ENCODE measurements around the gene YIF1B.

The YIF1B gene

GRCh38 chr19:38359242-38360021, 43.7 kb upstream of the YIF1B start:
- no peak for TF ChIP-seq CTCF (IDR thresholded peaks at IDR 0.05; ENCODE audit: low read depth, low read length, missing control alignments)
- DNase-seq (ENCODE audit: extremely low read depth, low read depth), result no peak
- no peak overlapping the region for H3K4me3 ChIP-seq (replicated peaks; ENCODE audit: low read depth, low read length)

- no peak for DNase-seq (ENCODE audit: extremely low read depth, low read depth)
- TF ChIP-seq CTCF (IDR thresholded peaks at IDR 0.05; ENCODE audit: low read depth, low read length, missing control alignments), result no peak
- no peak overlapping the region for H3K4me3 ChIP-seq (replicated peaks; ENCODE audit: low read depth, low read length)
Observed at GRCh38 chr19:38358071-38358470, 42.3 kb upstream of the YIF1B start.

GRCh38 chr19:38355728-38356725, 40.3 kb upstream of the YIF1B start:
- no peak for TF ChIP-seq CTCF (IDR thresholded peaks at IDR 0.05; ENCODE audit: low read depth, low read length, missing control alignments)
- DNase-seq (ENCODE audit: extremely low read depth, low read depth), result no peak
- H3K4me3 ChIP-seq (replicated peaks; ENCODE audit: low read depth, low read length), result no peak overlapping the region

GRCh38 chr19:38352611-38353010, 36.9 kb upstream of the YIF1B start:
- TF ChIP-seq CTCF (IDR thresholded peaks at IDR 0.05; ENCODE audit: low read depth, low read length, missing control alignments), result no peak
- no peak overlapping the region for H3K4me3 ChIP-seq (replicated peaks; ENCODE audit: low read depth, low read length)
- no peak for DNase-seq (ENCODE audit: extremely low read depth, low read depth)

GRCh38 chr19:38351865-38352395, 36.2 kb upstream of the YIF1B start:
- H3K4me3 ChIP-seq (replicated peaks; ENCODE audit: low read depth, low read length), result no peak overlapping the region
- TF ChIP-seq CTCF (IDR thresholded peaks at IDR 0.05; ENCODE audit: low read depth, low read length, missing control alignments), result no peak
- DNase-seq (ENCODE audit: extremely low read depth, low read depth), result no peak

GRCh38 chr19:38350883-38351282, 35.1 kb upstream of the YIF1B start:
- no peak for TF ChIP-seq CTCF (IDR thresholded peaks at IDR 0.05; ENCODE audit: low read depth, low read length, missing control alignments)
- H3K4me3 ChIP-seq (replicated peaks; ENCODE audit: low read depth, low read length), result no peak overlapping the region
- no peak for DNase-seq (ENCODE audit: extremely low read depth, low read depth)
